ENCODE measurements around the gene TENM4.

- TF ChIP-seq EZH2 (IDR thresholded peaks at IDR 0.05), result no peak
- TF ChIP-seq CTCF (IDR thresholded peaks at IDR 0.05), result no peak
Measured at GRCh38 chr11:79201677-79202347, 239.0 kb downstream of the TENM4 start.

All from neural progenitor cell (in vitro differentiated cells).